ENCODE measurements around the gene PRRT3.
A peak's percentile ranks its signal among the peaks of the same experiment; 100 is the strongest.

The PRRT3 gene

DNA sequence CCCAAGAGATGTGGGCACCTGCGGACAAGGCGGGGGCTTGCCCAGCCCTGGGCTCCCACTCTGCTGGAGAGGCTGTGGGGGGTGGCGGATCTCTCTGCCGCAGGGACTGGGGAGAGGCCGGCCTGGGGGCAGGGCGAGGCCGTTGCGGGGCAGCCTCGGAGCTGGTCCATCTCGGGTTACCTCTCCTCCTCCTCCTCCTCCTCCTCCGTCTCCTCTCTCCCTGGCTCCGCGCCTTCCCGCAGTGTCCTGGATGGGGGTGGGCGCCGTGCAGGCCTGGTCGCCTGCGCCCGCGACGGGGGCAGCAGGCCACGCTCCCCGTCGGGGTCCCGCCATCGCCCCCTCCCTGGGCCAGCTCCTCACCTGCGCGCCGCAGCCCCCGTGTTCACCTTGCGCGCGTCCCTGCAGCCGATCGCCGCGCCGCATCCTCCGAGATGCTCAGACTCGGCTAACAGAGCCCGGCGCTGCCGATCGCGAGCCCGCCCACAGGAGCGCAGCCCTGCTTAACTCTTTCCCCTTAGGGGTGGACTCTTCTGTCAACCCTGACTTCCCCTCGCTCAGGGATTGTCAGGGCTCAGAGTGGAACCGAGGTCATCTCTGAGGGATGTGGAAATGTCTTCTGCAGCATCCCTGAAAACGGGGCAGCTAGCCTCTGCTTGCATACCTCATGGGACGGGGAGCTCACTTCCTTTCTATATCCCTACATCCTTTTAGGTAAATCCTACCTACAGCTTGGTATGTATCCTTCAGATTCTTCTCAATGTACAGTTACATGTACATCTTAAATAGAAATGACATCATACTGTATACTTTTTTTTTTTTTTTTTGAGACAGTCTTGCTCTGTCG, at the start of gene PRRT3:
TSS of gene PRRT3 (minus strand) at position 447 of the 844 bp plus-strand sequence. CDS start 2,293 bp downstream, outside the sequence.
- no peak for DNase-seq (ENCODE audit: low spot score)

DNA sequence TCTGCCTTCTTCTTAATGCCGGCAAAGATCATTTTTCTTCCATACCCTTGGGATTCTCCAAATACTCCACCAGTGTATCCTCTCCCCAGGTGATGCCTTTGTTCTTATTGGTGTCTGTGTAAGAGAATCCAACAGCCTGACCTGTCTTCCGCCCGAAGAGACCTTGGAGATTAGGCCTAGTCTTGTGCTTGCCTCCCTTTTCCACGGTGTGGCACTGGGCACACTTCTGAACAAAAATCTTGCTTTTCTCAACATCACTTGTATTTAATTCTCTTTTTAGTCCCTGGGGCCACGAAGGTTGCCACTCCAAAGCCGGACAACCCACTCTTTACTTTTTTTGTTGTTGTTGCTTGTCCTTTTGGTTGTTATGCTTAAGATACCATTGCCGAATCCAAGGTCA, 48.5 kb upstream of the PRRT3 start:
- no peak for DNase-seq (ENCODE audit: low spot score)

DNA sequence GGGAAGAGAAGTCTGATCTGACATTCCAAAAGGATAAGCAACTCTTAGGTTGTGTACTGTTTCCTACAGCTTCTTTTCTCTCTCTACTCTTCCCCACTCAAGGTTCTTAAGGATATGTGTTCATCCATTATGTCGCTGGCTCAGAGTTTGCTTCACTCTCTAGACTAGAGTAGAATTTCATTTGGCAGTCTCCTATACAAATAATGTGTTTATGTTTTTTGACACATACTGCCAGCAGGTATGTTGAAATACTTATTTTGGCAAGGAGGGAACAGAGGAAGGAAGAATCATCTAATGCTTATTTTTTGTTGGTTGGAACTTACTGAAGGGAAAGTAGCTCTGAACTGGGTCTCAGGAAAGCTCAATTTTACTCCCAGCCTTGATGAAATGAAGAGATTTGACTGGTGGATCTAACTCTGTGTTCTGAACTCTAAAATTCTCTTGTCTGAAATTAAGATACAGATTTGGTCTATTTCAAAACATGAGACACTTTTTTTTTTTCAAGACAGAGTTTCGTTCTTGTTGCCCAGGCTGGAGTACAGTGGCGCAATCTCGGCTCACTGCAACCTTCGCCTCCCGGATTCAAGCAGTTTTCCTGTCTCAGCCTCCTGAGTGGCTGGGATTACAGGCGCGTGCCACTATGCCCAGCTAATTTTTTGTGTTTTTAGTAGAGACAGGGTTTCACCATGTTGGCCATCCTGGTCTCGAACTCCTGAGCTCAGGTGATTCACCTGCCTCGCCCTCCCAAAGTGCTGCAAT, 42.1 kb upstream of the PRRT3 start:
- no peak for DNase-seq (ENCODE audit: low spot score)

DNA sequence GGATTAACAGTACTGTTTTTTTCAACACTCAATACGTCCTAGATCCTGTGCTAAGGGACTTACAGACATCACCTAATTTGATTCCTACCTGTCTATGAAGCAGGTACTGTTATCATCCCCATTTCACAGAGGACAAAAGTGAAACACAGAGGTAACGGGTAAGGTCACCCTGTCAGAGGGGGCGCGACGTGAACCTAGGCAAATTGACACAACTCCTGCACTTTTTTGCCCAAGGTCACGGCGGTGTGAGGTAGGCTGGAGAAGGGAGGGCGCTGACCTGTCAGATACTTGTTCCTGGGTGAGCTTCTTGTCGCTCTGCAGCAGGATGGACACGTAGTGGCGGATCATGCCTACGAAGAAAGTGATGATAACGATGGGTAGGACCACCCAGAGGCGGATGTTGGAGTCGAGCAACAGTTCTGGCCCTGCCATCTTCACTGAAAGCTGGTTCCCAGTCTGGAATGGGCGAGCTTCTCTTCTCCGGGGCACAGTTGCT, 34.1 kb upstream of the PRRT3 start:
- DNase-seq (ENCODE audit: low spot score), result no peak

DNA sequence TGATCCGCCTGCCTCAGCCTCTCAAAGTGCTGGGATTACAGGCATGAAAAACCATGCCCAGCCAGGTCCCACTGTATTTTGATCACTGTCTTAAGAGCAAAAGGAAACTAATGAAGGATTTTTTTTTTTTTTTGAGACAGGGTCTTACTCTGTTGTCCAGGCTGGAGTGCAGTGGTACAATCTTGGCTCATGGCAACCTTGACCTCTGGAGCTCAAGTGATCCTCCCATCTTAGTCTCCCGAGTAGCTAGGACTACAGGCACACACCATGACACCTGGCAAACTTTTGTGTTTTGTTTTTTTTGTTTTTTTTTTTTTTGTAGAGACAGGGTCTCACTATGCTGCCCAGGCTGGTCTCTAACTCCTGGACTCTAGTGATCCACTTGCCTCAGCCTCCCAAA, 28.0 kb upstream of the PRRT3 start:
- no peak for DNase-seq (ENCODE audit: low spot score)

DNA sequence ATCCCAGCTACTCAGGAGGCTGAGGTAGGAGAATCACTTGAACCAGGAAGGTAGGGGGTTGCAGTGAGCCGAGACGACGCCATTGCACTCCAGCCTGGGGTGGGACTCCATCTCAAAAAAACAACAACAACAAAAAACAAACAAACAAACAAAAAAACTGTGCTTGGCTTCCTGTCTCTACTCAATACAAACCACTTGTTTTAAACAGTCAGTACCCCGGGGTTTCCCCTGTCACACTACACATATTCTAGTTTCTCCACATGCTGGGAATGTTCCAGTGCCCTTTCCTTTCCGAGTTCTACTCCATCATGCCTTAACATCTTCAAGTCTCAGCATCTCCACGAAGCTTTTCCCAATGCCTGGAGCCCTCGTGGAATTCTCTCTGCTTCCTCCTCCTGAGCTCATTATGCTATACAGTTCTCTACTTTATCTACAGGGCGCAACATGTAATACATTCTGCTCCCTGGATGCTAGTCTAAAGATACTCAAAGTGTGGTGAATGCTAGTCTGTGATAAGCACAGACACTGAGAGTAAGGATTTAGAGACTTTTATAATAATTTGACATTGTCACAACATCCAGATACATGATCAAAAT, 26.6 kb upstream of the PRRT3 start:
- peak; percentile 88 for DNase-seq (ENCODE audit: low spot score)

DNA sequence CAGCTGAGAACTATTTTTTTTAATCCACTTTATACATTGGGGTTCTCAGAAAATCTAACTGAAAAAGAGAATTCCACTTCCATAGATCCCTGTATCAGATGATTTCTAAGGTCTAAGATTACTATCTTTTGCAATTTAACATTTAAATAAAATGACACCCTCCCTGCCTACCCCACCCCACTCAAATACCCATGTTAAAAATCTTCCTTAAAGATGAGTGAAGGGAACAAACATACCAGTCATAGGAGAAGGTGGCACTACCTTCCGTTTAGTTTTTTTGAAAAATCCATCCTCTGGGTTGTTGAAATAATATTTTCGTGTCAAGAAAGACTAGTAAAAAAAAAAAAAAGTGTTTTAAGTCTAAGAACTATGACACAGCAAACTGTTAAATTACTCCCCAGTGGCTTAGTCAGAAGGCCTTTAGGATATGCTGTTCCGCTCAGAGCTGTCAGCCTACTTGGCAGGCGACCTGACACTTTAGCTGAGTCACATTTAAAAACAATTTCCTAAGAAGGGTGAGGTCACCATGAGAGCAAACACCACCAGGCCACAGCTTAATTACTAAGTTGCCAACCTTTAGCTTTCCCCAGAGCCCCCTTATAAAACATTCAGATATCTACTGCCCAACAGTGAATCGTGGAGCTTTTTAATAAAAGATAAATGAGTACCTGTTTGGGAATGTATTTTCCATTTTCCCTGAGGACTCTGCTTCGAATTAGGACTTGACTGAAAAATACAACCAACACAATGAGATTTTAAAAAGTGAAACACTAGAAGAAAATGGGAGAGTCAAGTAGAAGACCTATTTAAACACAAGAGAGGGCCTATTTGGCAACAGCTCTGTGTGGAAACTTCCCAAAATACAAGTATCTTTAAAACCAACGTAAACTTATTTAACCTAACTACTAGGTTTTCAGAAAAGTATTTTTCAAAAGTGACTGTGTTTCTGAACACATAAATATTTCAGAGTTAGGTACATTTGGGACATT, 24.8 kb upstream of the PRRT3 start:
- DNase-seq (ENCODE audit: low spot score), result peak; percentile 98

DNA sequence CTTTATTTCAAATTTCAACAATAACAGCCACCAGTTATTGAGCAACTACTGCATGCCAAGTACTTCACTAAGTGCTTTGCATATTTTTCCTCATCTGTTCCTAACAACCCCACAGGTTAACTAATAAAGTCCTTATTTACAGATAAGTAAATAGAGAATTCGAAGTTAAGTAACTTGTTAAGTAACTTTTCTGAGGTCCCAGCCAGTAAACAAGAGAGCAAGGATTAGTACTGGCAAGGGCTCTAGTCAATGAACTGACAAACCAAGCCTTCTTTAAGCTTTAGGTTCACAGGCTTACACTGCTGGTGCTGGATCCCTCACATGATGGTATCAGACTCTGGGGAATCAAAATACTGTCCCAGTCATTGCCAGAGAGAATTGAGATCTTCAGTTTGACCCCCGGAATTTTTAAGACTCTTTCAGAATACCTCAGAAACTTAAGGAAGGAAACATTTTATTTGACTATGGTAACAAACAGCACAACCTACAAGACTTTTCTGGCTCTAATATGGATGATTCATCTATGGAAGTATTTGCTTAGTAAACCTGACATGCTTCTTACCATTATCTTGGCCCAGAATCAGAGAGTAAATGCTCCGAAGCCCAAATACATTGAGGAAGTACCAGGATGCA, 17.9 kb upstream of the PRRT3 start:
- no peak for DNase-seq (ENCODE audit: low spot score)

DNA sequence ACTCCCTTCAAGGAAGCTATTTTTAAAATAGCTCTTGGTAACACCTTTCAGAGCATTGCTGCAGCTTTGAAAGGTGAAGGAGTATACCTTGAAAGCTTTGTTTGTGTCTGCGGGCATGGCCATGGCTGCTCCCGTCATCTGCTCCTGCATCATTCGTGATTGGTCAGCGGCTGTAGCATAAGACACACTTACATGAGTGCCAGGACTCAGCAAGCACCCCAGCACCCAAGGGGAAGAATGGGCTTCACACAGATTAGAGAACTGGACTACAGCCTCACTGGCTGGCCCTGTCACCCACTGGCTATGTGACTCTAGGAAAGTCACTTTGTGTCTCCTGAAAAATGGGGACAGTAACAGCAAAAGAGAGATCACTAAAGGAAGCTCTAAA, 17.4 kb upstream of the PRRT3 start:
- no peak for DNase-seq (ENCODE audit: low spot score)

DNA sequence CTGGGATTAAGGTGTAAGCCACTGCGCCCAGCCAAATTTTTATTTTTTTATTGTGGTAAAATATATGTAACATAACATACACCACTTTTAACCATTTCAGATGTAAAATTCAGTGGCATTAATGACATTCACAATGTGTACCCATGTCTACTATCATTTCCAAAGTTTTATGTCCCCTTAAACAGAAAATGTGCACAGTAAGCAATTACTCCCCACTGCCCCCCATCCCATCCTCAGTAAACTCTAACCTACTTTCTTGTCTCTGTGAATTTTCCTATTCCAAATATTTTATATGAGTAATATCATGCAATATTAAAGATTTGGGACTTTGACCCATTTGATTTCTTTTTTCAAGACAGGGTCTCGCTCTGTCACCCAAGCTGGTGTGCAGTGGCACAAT, 14.6 kb upstream of the PRRT3 start:
- no peak for DNase-seq (ENCODE audit: low spot score)

DNA sequence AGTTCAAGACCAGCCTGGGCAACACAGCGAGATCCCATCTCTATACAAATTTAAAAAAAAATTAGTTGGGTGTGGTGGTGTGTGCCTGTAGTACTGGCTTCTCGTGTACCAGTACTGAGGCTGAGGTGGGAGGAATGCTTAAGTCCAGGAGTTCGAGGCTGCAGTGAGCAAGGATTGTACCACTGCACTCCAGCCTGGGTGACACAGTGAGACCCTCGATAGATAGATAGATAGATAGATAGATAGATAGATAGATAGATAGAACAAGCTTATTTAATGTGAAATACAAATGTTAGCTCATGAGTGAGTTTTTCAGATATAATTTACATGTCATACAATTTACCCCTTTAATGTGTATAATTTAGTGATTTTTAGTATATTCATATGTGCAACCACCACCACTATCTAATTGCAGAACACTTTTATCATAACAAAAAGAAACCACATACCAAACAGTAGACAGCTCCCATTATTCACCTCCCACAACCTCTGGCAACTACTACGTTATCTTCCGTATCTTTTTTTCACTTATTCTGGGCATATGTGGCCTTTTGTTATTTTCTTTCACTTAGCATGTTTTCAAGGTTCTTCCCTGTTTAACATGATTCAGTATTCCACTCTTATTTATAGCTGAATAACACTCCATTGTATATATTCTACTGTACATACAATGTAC, 13.1 kb upstream of the PRRT3 start:
- no peak for DNase-seq (ENCODE audit: low spot score)

DNA sequence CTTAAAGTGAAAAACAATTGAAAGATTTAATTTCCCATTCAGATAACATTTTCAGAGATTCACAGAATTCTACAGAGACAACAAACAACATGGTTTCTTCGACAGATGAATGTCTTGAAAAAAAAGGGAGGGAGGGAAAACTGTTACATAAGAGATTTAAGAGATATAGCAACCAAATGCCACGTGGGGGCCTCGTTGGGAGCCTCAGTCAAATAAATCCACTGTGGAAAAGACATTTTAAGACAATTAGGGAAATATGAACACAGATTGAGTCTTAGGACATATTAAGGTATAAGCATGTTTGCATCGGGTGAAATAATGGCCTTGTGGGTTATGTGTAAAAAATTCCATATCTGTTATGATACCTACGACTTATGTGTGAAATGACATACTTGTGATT, 5.0 kb upstream of the PRRT3 start:
- DNase-seq (ENCODE audit: low spot score), result no peak

DNA sequence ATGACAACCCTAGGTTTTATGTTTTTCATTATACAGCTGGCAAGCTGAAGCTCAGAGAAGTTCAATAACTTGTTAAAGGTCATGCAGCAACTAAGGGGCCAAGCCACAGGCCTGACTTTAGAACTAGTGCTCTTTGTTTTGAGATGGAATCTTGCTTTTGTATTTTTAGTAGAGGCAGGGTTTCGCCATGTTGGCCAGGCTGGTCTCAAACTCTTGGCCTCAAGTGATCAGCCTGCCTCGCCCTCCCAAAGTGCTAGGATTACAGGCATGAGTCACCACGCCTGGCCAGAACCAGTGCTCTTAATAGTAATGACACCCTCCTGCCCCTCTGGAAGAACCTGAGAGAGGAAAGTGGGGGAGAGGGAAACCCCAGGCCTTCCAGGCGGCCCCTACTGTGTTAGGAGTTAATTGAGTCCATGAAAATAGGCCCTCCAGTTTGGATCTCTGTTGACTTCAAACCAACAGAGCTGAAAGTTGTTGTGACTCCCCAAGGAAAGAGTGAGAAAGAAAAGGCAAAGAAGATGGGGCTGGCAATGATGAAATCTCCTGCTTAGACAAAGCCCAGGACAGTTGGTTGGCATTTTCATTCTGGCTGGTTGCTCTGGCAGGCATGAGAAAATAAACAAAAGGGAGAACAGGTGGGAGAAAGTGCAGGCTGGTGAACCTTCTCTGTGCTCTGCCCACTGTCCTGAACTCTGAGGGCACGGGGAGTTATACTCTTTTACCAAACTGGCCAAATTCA, 3.6 kb upstream of the PRRT3 start:
- no peak for DNase-seq (ENCODE audit: low spot score)

DNA sequence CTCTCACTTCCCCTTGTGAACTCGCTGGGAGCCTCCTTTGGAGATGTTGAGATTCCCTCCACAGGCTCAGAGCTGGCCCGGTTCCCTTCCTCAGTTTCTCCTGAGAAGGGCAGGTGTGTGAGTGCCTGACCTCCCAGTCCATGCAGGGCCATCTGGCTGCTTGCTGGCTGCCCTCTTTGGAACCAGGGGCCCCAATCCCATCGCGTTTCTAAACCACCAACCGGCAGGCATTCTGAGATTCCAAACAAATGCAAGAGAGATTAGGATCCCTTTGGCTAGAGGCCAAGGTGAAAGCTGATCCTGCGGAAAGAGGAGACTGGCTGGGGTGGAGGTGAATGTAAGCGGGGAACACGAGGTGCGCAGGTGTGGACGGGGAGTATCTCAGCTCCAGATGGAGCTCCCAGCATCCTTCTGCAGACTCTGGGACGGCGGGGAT, 2.9 kb upstream of the PRRT3 start:
- no peak for DNase-seq (ENCODE audit: low spot score)

DNA sequence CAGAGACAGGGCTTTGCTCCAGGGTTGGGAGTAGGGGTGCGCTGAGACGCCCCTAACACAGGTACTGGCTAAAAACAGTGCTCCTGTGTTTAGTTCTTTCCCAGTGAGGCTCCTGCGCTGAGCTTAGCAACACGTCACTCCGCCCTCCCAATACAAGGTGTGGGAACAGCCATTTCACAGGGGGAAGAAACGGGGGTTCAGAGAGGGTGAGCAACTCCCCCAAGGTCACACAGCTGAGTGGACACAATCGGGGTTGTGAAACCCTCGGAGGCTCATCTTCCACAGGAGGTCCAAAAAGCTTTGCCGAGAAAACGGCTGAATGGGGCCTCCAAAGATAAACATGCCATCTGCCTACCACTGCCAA, 628 bp downstream of the PRRT3 start:
- DNase-seq (ENCODE audit: low spot score), result no peak

DNA sequence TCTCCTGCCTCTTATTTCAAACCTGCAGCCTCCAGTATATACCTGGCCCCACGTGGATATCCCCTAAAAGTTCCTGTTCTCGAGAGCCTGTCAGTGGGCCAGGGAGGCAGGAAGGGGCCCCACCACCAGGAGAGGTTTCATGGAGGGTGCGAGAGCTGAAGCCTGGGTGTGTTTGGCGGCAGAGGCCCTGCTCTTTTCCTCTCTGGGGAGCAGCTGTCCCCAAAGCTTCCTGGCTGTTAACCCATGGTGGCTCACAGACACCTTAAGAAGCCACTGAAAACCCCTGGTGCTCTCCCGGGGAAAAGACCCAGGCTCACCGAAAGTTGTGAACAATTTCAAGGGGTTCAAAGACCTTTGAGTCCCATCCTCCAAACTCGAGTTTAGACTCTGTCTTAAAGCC, 1.1 kb downstream of the PRRT3 start:
- DNase-seq (ENCODE audit: low spot score), result no peak

DNA sequence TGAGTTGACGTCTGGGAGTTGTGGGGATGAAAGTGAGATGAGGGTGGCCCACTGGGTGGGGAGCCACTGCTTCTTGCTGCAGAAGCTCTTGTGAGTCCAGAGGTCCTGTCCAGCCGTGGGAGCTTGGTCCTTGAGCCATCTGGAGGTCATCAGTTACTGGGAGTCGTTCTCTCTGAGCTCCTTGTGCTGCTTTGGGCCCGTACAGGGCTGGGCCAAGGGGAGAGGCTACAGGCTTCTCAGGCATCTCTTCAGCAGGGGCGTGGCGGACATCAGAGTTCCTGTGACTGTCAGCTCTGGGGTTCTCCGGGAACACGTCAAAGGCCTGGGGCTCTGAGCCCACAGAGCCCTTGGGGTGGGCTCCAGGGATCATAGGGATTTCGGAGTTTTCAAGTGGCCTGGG, 2.6 kb downstream of the PRRT3 start:
- no peak for DNase-seq (ENCODE audit: low spot score)

DNA sequence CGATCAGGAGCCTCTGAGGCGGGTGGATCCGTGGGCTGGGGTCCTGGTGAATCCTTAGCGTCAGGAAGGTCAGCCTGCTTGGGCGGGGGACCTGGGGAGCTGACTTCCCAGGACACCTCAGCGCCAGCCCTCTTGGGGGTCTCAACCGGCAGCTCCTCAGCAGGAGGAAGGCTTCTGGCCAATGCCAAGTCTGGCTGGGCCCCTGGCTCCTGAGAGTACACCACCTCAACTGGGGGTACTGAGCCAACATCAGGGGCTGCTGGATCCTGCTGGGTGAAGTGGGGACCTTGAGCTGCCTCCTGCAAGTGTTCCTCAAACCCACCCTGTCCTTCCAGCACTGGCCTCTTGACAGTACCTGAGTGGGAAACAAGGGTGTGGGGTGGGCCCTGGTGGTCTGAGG, 3.1 kb downstream of the PRRT3 start:
- DNase-seq (ENCODE audit: low spot score), result no peak

DNA sequence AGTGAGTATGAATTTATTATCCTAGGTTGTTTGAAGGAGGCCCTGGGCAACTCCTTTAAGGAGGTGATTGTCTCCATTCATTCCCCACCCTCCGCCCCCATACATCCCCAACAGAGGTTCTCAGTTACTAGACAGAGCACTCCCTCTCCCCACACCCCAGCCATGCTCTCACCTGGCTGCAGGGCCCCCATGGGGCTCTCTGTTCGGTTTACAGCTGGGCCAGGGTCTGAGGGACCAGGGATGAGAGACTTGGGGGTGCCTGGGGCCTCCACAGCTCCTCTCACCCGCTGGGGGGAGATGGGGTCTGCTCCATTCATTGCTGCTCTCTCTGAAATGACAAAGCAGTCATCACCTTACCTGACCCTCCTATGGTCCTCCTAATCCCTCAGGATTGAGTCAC, 3.6 kb downstream of the PRRT3 start:
- no peak for DNase-seq (ENCODE audit: low spot score)

All from hematopoietic multipotent progenitor cell treated with erythropoietin and hydrocortisone succinate and interleukin-3 and kit ligand, for 15 days (in vitro differentiated cells).